GM21786 (cell line): ENCODE measurements around the gene AIMP1.
"Not testable (repeated sequence)": the region's sequence is repeated elsewhere in the genome, so short reads cannot be mapped to it uniquely, and the experiment has no call there.

Source experiments
- ATAC-seq: cut with Tn5 transposase; IDR thresholded peaks from one replicate; pipeline ENCODE4 v1.9.1; 2021; ENCODE audit not compliant: unreplicated experiment

AIMP1 gene

DNA sequence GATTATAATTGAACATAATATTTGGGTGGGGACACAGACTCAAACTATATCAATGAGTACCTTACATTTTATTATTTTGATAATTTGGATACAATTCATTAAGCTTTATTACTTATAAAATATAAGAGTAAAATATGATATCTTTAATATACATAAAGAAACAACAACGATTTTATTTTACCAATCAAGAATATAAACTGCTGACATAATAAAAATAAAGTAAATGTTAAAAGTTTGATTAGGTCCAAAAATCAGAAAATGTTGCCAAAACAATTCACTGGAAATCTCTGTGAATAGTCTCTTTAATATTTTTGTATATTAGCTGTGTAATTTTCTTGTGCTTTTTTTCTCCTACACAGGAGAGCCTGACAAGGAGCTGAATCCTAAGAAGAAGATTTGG is 30.8 kb downstream of the AIMP1 start:
- no peak for ATAC-seq

DNA sequence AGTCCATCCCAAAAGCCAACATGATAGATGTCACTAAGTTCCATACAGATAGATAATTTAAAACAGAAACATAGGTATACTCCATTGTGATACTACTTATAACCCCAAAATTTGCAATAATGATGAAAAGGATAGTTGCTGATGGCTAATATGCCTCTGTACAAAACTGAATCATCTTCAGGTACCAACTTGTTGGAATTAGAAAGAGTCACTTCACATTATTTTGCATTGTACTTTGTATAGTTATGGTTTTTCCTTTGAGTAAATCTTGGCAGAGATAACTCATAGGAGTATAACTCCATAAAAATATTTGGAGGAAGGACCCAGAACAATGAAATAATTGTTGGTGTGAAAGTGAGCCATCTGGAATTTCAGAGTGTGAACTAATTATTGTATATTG is 34.7 kb downstream of the AIMP1 start:
- no peak for ATAC-seq

DNA sequence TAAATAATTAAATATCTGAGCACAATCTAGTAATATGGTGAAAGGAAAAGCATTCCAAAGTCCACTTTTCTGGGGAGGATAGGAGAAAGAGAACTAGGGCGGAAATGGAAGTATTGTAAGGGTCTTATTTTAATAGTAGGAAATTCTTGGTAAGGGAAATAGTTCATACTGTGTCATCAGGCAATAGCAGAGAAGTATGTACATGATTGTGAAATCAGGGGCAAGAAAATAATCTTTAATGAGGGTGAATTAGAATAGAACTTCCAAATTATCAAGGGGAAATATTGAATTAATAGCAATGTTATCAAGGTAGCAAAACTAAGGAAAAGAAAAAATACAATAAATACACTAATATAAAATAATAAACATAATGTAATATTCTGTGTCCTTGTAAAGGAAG is 37.4 kb downstream of the AIMP1 start:
- ATAC-seq = no peak

DNA sequence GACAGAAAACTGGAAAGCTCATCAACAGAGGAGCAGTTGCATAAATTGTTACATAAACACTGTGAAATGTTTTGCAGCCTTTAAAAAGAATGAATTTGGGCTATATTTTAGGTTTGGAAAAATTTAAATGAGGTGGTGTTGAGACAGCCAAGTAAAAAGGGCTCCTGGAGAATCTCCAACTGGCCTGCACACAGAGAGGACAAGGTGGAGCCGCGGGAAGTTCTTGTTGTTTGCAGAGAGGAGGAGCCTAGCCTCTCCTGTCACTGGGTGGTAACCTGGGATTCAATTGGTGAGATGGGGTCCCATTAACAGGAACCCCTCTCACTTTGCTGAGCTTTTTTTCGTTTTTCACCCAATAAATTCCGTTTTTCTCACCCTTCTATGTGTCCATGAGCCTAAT is 38.8 kb downstream of the AIMP1 start:
- ATAC-seq = no peak

DNA sequence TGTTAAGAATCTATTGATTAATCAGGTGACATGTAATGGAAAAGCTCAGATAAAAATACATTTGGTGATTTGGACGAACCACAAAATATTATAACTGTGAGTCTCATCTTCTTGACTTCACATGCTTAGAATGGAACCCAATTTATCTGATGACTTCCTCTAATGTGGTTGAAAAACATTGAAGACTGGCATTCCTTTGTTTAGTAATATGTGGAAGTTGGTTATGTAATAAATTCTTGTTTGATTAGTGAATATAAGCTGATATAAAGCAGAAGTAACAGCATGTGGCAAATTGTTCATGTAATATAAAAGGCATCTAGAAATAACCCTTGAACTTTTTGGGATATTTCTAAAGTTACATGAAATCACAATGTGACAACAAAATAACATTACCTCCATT is 42.5 kb downstream of the AIMP1 start:
- ATAC-seq = no peak

DNA sequence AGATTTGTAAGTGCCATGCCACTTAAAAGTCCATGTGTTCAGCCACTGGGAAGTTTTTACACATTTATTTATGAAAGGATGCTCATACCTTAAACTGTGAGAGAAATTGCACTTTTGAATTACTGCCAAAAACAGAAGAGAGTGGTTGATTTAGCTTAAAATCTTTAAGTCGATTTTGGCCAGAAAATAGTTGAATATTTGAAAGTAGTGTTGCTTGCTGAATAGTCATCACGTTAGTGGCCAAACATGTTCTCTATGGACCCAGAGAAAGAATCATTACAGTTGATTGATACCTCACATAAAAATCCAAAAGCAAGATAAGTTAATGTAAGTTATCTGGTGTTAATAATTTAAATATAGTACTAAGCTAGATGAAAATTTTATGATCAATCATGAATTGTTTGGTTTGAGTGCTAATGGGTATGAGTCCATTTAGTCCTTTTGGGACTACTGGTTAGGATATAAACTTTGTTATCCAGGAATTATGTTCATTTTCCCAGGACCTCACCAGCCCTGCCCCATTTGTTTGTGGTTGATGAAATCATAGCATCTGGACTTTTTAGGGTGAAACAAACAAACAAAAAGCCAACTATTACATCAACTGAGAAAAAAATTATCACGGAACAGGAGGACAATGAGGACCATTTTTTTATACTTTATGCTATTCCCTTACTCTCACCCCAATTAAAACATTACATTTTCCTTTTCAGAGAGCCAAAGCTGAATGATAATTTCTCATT is 45.9 kb downstream of the AIMP1 start:
- no peak for ATAC-seq

DNA sequence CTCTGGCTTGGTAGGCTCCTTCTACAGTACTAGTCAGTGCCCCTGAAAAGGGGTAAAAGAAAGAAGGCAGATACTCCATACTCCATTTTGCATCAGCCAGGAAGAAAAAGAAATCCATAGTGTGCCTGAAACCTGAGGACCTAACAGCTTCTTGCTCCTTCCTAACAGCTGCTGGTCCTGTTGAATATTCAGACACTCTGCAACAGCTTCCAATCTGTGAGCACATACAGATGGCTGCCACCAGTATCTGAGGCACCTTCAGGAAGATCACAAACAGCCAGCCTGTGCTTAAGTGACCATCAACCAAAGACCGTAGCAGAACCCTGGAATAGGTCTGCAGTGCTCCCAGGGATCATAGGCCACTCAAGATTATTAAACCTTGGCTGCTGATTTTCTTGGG is 47.9 kb downstream of the AIMP1 start:
- ATAC-seq = no peak

DNA sequence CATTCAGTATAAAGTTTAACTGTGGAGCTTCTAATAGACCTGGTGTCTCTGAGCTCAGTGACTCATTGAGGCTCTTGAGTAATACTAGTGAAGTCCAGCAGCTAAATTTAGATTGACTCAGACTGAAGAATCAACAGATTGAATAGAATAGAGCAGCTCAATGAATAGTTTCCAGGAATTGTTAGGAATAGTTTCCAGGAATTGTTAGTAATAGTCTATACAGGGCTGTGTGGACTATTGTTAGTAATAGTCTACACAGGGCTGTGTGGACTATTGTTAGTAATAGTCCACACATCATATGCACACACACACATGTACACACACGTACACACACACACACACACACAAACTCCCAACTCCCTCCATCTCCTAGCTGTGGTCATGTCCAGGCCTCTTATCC is 49.3 kb downstream of the AIMP1 start:
- ATAC-seq = no peak

DNA sequence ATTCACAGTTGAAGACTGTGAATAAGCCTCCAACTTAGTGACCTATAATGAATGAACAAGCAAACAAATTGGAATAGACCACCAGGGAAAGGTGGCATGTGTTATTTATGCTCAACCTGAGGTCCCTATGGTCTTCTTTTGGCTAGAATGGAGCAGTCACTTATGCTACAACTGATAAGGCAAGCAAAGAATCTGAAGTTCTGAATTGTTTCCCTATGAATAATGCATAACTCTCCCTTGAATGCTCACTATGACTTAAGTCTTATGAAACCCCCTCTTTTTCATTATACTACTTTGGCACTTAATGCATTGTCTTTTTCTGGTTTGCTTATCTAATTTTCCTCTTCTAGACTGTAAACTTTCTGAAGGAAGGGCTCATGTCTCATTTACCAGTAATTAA is 49.7 kb downstream of the AIMP1 start:
- ATAC-seq = no peak

DNA sequence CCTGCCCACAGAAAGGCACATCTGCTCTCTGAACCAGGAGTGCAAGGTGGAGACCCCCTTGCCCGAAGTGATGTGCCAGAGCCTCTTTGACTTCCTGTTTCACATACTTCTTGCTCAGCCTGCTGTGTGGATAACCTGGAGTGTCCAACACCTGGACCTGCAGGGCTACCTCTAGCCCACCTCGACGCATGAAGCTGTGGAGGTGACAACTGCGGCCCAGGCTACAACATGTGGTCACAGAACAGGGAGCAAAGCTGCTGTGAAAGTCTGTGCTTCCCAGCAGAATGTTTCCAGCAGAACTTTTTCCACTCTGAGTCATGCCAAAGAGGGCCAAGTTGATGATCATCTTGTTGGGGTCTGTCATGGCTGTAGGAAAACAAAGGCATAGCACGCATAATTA is 50.7 kb downstream of the AIMP1 start:
- ATAC-seq = no peak

DNA sequence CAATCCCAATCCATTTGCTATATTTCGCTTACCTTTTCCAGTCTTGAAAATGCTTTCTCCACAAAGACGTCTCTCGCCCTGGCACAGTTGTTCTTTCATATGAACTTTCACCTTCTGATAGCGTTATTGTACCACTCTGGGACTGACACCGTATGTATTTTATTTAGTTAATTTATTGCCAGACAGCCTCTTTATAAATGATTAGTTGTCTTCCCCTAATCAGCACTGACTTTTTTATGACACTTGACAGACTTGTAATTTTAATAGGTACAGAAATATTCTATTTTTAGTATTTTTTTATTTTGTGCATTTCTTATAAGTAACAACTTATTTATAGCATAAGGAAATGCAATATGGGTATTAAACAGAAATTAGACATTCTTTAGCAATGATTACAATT is 52.3 kb downstream of the AIMP1 start, which contains the start of gene GIMD1:
TSS of gene GIMD1 (minus strand) at position 101 of the 400 bp plus-strand sequence. CDS start 1,343 bp downstream, outside the sequence.
- ATAC-seq = no peak

DNA sequence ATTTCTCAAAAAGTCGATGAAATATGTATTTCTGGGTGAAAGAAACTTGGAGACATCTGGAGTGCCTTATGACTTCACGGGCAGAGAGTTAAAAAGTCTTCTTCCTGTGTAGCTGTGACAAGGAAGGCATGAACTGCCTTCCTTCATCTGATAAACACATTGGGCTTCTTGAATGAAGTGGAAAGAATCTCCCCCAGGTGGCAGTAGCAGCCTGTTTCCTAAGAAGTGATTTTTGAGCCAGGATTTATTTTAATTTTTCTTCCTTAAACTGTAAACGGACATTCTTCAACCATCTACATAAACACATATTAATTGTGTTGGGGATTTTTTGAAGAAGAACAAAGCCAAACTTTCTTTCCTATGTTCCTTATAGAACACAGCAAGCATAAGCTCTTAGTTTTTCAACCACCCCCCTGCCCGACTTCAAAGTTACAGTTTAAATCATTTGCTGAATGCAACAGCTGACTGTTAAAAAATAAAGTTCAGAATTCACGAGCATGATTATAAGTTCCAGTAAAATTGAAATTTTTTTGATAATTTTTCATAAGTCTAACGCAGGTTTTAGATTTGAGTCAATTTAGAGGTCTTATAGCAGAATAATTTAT is 53.2 kb downstream of the AIMP1 start:
- ATAC-seq = peak; percentile 70

DNA sequence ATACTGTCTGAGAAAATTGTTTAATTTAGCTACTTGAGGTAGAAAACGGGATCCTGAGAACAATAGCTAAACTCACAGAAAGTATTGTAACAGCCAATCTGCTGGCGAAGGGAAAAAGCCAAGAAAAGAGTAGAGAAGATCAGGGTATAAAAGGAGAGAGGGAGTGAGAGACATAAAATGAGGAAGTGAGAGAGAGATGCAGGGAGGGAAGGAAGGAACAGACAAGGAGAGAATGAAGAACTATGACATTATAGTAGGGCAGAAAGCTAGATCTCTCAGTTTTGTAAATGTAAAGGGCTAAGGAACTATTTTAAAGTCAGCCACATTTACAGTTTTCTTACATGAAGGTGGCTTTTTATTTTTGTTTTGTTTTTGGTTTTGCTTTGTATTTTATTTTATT is 53.9 kb downstream of the AIMP1 start:
- no peak for ATAC-seq

DNA sequence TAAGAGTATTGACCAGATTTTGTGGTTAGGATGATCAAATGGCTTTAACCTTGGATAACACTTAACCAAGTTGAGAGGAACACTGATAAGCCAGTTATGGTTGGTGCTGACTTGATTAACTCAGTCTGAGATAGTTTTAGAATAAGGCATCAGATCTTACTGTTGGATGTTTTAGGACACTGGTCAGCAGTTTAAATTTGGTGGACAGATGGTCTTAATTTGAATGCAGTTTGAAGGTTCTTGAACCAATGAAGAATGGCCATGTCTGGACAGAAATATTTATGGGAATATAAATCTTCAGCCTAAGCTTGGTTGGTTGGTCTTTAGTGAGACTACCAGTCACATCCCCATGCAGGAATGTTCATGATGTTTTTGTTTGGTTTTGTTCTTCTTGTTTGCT is 54.8 kb downstream of the AIMP1 start:
- no peak for ATAC-seq

DNA sequence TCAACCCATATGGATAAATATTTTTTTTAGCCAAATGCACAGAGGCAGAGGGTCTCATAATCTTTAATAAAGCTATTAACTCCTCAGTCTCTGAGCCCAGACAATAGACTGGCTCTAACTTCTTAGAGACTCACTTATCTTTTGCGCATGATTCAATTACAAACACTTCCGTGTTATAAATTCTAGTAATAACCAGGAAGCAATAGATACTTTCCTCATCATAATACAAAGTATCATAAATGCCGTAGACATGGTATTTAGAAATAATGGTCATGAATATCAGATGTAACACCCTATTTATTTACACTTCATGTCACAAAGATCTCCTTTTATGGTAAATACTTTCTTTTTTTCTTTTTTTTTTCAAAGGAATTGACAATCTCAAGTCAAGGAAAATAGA is 56.7 kb downstream of the AIMP1 start:
- no peak for ATAC-seq

DNA sequence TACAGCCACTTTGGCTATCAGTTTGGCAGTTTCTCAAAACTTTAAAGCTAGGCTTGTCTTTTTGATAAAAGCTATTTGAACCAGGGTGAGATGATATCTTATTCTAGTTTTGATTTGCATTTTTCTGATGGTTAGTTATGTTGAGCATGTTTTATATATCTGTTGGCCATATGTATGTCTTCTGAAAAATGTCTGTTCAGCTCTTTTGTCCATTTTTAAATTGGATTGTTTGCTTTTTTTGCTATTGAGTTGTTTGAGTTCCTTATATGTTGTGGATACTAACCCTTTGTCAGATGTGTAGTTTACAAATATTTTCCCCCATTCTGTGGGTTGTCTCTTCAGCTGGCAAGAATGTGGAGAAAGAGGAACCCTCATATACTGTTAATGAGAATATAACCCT is 63.8 kb downstream of the AIMP1 start:
- no peak for ATAC-seq

DNA sequence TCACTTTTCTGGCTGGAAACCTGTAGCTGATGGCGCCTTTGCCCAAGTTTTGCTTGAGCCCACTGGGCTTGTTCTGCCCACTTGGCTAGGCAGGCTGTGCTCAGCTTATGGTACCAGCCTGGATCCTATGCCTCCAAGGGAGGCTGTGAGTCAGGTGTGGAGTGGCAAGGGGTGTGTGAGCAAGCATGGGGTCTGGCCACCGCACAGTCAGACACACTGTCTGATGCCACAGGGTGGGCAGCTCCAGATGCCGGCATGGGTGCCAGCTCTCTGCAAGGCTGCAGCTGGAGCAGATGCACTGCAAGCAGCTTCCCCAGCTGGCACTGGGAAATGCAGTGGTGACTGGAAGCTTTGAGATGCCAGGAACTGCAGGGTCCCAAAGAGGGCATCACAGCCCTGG is 68.5 kb downstream of the AIMP1 start:
- no peak for ATAC-seq

DNA sequence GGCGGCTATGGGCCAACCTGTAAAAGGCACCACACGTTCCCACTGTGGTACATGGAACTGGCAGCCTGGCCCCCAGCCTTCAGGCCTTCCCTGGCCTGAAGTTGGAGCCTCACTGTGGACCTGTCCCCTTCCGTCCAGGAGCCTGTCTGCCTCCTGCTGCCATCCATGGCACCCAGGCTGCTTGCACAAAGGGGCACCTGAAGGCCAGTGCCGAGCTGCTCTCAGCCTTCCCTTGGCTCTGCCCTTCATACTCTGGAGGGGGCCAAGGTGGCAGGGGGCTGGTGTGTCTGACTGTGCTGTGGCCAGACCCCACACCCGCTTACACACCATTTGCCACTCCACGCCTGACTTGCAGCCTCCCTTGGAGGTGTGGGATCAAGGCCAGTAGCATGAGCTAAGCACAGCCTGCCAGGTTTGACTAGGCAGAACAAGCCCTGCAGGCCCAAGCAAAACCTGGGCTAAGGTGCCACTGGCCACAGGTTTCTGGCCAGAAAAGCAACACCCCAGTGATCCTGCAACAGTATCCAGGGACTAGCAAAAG is 69.6 kb downstream of the AIMP1 start:
- ATAC-seq = no peak

DNA sequence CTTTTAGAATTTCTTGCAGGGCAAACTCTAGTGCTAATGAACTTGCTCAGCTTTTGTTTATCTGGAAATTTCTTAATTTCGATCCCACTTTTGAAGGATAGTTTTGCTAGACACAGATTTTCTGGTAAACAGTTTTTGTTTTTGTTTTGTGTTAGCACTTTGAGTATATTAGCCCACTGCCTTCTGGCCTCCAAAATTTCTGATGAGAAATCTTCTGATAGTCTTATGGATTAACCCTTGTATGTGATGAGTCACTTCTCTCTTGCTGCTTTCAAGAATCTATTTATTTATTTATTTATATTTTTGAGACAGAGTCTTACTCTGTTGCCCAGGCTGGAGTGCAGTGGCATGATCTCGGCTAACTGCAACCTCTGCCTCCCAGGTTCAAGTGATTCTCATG is 79.2 kb downstream of the AIMP1 start:
- no peak for ATAC-seq

DNA sequence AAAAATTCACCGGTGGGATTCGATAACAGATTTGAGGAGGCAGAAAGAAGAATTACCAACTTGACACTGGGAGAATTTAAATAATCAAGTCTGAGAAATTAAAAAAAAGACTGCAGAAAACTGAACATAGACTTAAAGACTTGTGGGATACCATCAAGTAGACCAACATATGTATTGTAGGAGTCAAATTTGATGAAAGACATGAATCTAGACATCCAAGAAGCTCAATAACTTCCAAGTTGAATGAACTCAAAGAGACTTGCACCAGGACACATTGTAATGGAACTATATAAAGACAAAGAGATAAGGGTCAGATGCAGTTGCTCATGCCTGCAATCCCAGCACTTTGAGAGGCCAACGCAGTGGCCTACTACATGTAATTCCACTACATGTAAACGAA is 82.5 kb downstream of the AIMP1 start:
- not testable (repeated sequence) for ATAC-seq
